Measurements from ENCODE around the gene WWC1. TPM values are rescaled to one million over a fixed set of nuclear protein-coding genes. Genes with fewer than 3 reads are reported as not detected.

WWC1 gene
- total and polyA plus RNA-seq, 4 donors = 12.9 to 47.1 (median 29.4) TPM

DNA sequence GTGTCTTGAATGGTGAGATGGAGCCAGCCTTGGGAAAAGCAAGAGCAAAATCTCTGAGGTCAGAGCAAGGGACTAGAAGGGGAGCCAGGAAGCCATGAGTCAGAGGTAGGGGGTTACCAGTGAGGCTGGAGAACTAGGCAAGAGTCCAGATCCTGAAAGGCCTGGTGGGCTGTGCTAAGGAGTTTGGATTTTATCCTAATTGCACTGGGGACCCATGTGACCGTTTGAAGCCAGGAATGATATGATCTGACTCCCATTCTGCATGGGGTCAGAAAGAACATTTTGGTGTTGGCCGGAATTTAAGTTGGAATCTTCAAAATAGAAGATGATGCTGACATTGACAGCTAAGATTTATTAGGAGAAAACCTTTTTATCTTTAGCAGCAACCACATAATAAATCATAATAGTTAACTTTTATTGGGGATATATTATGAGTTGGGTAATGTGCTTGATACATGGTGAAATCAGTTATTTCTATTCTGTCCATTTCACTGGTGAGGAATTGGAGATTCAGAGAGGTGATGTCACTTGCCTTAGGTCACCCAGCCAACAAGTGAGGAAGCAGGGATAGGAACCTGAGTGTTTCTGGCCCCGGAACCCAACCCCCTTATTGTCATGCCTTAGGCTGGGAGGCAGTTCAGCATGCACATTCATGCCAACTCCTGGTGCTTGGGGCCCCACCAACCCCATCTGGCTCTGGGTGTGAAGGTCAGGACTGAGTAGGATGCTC is 133.3 kb downstream of the WWC1 start:
- DNase-seq (ENCODE audit: low read depth in 4 of 6, low spot score in 6 of 6) = no peak
- Histone ChIP-seq H3K9me3 (ENCODE audit: control insufficient read depth, insufficient read depth, low read length) (no peaks in the 10 kb centered on the region), H3K36me3 (ENCODE audit: control insufficient read depth, insufficient read depth, low read length) (peaks cover 30% of the 10 kb centered on the region), H3K4me3 (ENCODE audit: low read depth, low read length) (no peak overlapping the region), H3K27me3 (ENCODE audit: control insufficient read depth, insufficient read depth, low read length) (no peaks in the 10 kb centered on the region), H3K4me1 (ENCODE audit: control insufficient read depth, insufficient read depth, low read length) (peaks cover 7% of the 10 kb centered on the region), H3K27ac (ENCODE audit: low read depth, low read length) (no peak overlapping the region)
- WGBS (ENCODE audit: insufficient coverage) = no CpG with 5 or more reads among the region's 3 CpGs

DNA sequence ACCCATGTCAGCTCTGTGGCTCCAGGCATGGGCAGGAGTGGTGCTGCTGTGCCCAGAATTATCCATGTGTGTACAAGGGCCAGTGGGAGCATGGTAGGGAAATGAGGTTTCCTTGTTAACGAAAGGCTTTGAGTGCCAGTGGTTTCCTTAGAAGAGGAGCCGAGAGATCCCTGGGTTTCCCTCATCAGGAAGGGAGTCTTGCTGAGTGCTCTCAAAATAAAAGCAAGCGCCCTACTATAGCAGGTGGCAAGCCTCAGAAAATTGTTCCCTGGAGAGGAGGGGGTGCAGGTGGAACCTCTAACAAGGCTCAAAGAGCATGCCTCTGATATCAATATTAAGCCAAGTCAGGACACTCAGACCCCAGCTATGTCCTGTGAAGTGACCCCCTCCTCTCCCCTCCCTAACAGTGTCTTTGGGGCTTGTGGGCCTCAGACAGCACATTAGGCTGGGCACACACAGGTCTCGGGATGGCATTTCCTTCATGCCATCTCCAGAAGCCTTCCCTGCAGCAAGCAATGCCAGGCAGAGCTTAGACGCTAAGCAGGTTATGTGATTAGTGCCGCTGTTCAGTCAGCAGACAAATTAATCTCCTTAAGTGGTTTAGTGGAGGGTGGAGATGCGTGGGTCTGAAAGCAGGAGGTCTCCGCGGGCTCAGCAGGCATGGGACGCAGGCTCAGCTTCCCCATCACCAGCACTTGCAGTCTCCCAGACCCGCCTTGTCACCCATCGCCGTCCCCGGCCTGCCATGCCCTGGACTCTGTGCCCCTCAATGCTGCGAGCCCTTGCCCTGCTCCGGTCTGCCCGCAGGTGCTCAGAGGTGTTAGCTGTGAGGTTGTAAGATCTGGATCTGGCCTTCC is 134.8 kb downstream of the WWC1 start:
- H3K4me3 ChIP-seq (ENCODE audit: low read depth, low read length) = no peak overlapping the region
- no peaks in the 10 kb centered on the region for H3K27me3 ChIP-seq (ENCODE audit: control insufficient read depth, insufficient read depth, low read length)
- WGBS (ENCODE audit: insufficient coverage) = 88% methylated on average over 13 of the region's 17 CpGs
- peak in 2 of 6 donors; percentile 32 to 81 for DNase-seq (ENCODE audit: low read depth in 4 of 6, low spot score in 6 of 6)
- H3K9me3 ChIP-seq (ENCODE audit: control insufficient read depth, insufficient read depth, low read length) = no peaks in the 10 kb centered on the region
- no peak overlapping the region for H3K27ac ChIP-seq (ENCODE audit: low read depth, low read length)
- peaks cover 7% of the 10 kb centered on the region for H3K4me1 ChIP-seq (ENCODE audit: control insufficient read depth, insufficient read depth, low read length)
- H3K36me3 ChIP-seq (ENCODE audit: control insufficient read depth, insufficient read depth, low read length) = peaks cover 39% of the 10 kb centered on the region

GRCh38 chr5:168426864-168427172 is 135.4 kb downstream of the WWC1 start:
- no peak overlapping the region for H3K4me3 ChIP-seq (ENCODE audit: low read depth, low read length)
- DNase-seq (ENCODE audit: low read depth in 4 of 6, low spot score in 6 of 6) = no peak
- peaks cover 43% of the 10 kb centered on the region for H3K36me3 ChIP-seq (ENCODE audit: control insufficient read depth, insufficient read depth, low read length)
- H3K4me1 ChIP-seq (ENCODE audit: control insufficient read depth, insufficient read depth, low read length) = peaks cover 7% of the 10 kb centered on the region
- H3K27me3 ChIP-seq (ENCODE audit: control insufficient read depth, insufficient read depth, low read length) = no peaks in the 10 kb centered on the region
- no peaks in the 10 kb centered on the region for H3K9me3 ChIP-seq (ENCODE audit: control insufficient read depth, insufficient read depth, low read length)
- no peak overlapping the region for H3K27ac ChIP-seq (ENCODE audit: low read depth, low read length)
- 91% methylated on average over 5 of the region's 5 CpGs for WGBS (ENCODE audit: insufficient coverage)

- no CpG with 5 or more reads among the region's 4 CpGs for WGBS (ENCODE audit: insufficient coverage)
- Histone ChIP-seq H3K4me3 (ENCODE audit: low read depth, low read length) (no peak overlapping the region), H3K27me3 (ENCODE audit: control insufficient read depth, insufficient read depth, low read length) (no peaks in the 10 kb centered on the region), H3K4me1 (ENCODE audit: control insufficient read depth, insufficient read depth, low read length) (peaks cover 7% of the 10 kb centered on the region), H3K27ac (ENCODE audit: low read depth, low read length) (no peak overlapping the region), H3K36me3 (ENCODE audit: control insufficient read depth, insufficient read depth, low read length) (peaks cover 43% of the 10 kb centered on the region), H3K9me3 (ENCODE audit: control insufficient read depth, insufficient read depth, low read length) (no peaks in the 10 kb centered on the region)
- DNase-seq (ENCODE audit: low read depth in 4 of 6, low spot score in 6 of 6) = no peak
Observed at GRCh38 chr5:168427224-168427623, 135.8 kb downstream of the WWC1 start.

GRCh38 chr5:168428552-168428951 is 137.1 kb downstream of the WWC1 start:
- WGBS (ENCODE audit: insufficient coverage) = 95% methylated on average over 9 of the region's 10 CpGs
- no peaks in the 10 kb centered on the region for H3K9me3 ChIP-seq (ENCODE audit: control insufficient read depth, insufficient read depth, low read length)
- no peak overlapping the region for H3K4me3 ChIP-seq (ENCODE audit: low read depth, low read length)
- no peaks in the 10 kb centered on the region for H3K27me3 ChIP-seq (ENCODE audit: control insufficient read depth, insufficient read depth, low read length)
- peaks cover 13% of the 10 kb centered on the region for H3K4me1 ChIP-seq (ENCODE audit: control insufficient read depth, insufficient read depth, low read length)
- H3K27ac ChIP-seq (ENCODE audit: low read depth, low read length) = no peak overlapping the region
- H3K36me3 ChIP-seq (ENCODE audit: control insufficient read depth, insufficient read depth, low read length) = peaks cover 44% of the 10 kb centered on the region
- DNase-seq (ENCODE audit: low read depth in 4 of 6, low spot score in 6 of 6) = no peak

DNA sequence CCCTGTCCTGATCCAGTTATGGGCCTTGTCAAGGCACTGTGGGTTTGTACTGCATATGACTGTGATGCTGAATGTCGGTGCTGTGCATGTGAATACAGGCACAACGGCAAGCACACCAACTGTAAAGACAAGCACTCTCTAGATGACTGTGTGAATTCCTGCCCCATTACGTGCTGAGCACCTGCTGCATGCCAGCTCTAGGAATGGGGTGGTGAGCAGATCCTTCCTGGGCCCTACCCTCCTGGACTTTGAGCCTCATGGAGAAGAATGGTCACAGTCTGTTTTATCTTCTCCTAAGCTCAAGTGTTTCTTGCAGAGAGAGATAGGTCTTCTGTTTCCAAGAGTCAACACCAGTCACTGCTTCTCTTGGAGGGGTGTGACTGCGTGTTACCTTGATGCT is 138.9 kb downstream of the WWC1 start:
- DNase-seq (ENCODE audit: low read depth in 4 of 6, low spot score in 6 of 6) = no peak
- Histone ChIP-seq H3K9me3 (ENCODE audit: control insufficient read depth, insufficient read depth, low read length) (no peaks in the 10 kb centered on the region), H3K36me3 (ENCODE audit: control insufficient read depth, insufficient read depth, low read length) (peaks cover 40% of the 10 kb centered on the region), H3K27ac (ENCODE audit: low read depth, low read length) (no peak overlapping the region), H3K4me1 (ENCODE audit: control insufficient read depth, insufficient read depth, low read length) (peaks cover 26% of the 10 kb centered on the region), H3K4me3 (ENCODE audit: low read depth, low read length) (no peak overlapping the region), H3K27me3 (ENCODE audit: control insufficient read depth, insufficient read depth, low read length) (no peaks in the 10 kb centered on the region)
- WGBS (ENCODE audit: insufficient coverage) = 95% methylated on average over 4 of the region's 4 CpGs

DNA sequence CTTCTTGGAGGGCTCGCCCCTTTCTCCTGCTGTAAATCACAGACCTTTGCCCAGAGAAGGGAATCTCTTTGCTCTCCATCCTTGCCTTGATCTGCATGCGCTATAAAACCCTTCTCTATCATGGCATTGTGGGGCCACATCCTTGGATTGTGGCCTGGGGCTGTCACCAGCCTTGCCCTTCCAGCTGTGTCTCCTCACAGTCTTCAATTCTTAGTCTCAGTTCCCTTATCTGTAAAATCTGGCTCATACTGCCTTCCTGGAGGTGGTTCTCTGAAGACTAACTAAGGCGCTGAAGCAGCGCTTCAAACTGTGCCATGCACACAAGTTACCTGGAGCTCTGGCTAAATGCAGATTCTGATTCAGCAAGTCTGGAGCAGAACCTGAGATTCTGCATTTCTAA is 141.5 kb downstream of the WWC1 start:
- no peaks in the 10 kb centered on the region for H3K9me3 ChIP-seq (ENCODE audit: control insufficient read depth, insufficient read depth, low read length)
- no peak overlapping the region for H3K27ac ChIP-seq (ENCODE audit: low read depth, low read length)
- peaks cover 46% of the 10 kb centered on the region for H3K36me3 ChIP-seq (ENCODE audit: control insufficient read depth, insufficient read depth, low read length)
- no peaks in the 10 kb centered on the region for H3K27me3 ChIP-seq (ENCODE audit: control insufficient read depth, insufficient read depth, low read length)
- 92% methylated on average over 4 of the region's 4 CpGs for WGBS (ENCODE audit: insufficient coverage)
- DNase-seq (ENCODE audit: low read depth in 4 of 6, low spot score in 6 of 6) = peak in 1 of 6 donors; percentile 4
- H3K4me1 ChIP-seq (ENCODE audit: control insufficient read depth, insufficient read depth, low read length) = peaks cover 18% of the 10 kb centered on the region
- H3K4me3 ChIP-seq (ENCODE audit: low read depth, low read length) = no peak overlapping the region

- H3K4me1 ChIP-seq (ENCODE audit: control insufficient read depth, insufficient read depth, low read length) = peaks cover 18% of the 10 kb centered on the region
- peaks cover 40% of the 10 kb centered on the region for H3K36me3 ChIP-seq (ENCODE audit: control insufficient read depth, insufficient read depth, low read length)
- H3K27me3 ChIP-seq (ENCODE audit: control insufficient read depth, insufficient read depth, low read length) = no peaks in the 10 kb centered on the region
- H3K4me3 ChIP-seq (ENCODE audit: low read depth, low read length) = no peak overlapping the region
- H3K27ac ChIP-seq (ENCODE audit: low read depth, low read length) = peak overlapping the region; percentile 61
- H3K9me3 ChIP-seq (ENCODE audit: control insufficient read depth, insufficient read depth, low read length) = no peaks in the 10 kb centered on the region
- 6% methylated on average over 4 of the region's 9 CpGs for WGBS (ENCODE audit: insufficient coverage)
- DNase-seq (ENCODE audit: low read depth in 4 of 6, low spot score in 6 of 6) = peak; percentile 64 to 98 (median 77)
Observed at GRCh38 chr5:168434001-168434400, 142.6 kb downstream of the WWC1 start.

DNA sequence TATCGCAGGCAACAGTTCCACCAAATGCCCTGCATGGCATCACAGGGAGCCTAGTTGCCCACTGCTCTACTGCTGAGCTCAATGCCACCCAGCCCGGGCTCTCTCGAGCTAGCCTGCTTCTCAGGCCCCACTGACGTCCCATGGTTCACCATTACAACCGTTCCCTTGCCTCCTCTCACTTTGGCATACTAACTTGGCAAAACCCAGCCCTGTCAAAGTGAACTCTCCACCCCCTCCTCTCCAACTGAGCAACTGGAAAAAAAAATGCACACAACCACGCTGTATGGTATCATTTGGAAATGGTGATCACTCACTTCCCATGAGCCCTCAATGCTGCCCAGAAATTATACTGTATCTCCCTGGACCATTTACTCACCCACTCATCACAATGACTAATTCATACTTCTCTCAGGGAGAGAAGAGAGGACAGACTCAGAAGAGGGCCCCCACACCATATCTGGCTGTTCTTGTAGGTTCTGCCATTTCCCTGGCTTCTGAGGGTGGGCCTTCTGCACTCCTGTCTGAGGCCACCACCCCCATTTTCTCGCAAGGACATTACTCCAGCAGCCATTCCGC is 143.4 kb downstream of the WWC1 start:
- 67% methylated on average over 7 of the region's 8 CpGs for WGBS (ENCODE audit: insufficient coverage)
- Histone ChIP-seq H3K36me3 (ENCODE audit: control insufficient read depth, insufficient read depth, low read length) (peaks cover 33% of the 10 kb centered on the region), H3K27ac (ENCODE audit: low read depth, low read length) (peak overlapping the region; percentile 61), H3K4me1 (ENCODE audit: control insufficient read depth, insufficient read depth, low read length) (peaks cover 18% of the 10 kb centered on the region), H3K27me3 (ENCODE audit: control insufficient read depth, insufficient read depth, low read length) (no peaks in the 10 kb centered on the region), H3K9me3 (ENCODE audit: control insufficient read depth, insufficient read depth, low read length) (no peaks in the 10 kb centered on the region), H3K4me3 (ENCODE audit: low read depth, low read length) (no peak overlapping the region)
- DNase-seq (ENCODE audit: low read depth in 4 of 6, low spot score in 6 of 6) = no peak

Measured in spinal cord (tissue), 10 donors.